Stimulated activated naive CD4-positive, alpha-beta T cell (primary cell): ENCODE data around the gene MCRS1.
"Not testable (repeated sequence)": the region's sequence is repeated elsewhere in the genome, so short reads cannot be mapped to it uniquely, and the experiment has no call there.

Experiments
- DNase-seq, 6 experiments: peaks; one replicate each; lab custom pipeline; 2025; lab: John Stamatoyannopoulos, UW

MCRS1 gene, protein sequence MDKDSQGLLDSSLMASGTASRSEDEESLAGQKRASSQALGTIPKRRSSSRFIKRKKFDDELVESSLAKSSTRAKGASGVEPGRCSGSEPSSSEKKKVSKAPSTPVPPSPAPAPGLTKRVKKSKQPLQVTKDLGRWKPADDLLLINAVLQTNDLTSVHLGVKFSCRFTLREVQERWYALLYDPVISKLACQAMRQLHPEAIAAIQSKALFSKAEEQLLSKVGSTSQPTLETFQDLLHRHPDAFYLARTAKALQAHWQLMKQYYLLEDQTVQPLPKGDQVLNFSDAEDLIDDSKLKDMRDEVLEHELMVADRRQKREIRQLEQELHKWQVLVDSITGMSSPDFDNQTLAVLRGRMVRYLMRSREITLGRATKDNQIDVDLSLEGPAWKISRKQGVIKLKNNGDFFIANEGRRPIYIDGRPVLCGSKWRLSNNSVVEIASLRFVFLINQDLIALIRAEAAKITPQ

GRCh38 chr12:49567611-49568441 lies at the start of gene MCRS1:
MCRS1 (minus strand) TSS chr12:49568142; CDS start chr12:49566731, 1,411 bp downstream.
- DNase-seq = peak; percentile 85 to 99 (median 89)

- no peak for DNase-seq
These were observed 48.7 kb upstream of the MCRS1 start for GRCh38 chr12:49616533-49617219.

GRCh38 chr12:49615725-49616124 lies 47.8 kb upstream of the MCRS1 start:
- no peak for DNase-seq

- no peak for DNase-seq
These were observed 44.3 kb upstream of the MCRS1 start for GRCh38 chr12:49612210-49612609.

DNA sequence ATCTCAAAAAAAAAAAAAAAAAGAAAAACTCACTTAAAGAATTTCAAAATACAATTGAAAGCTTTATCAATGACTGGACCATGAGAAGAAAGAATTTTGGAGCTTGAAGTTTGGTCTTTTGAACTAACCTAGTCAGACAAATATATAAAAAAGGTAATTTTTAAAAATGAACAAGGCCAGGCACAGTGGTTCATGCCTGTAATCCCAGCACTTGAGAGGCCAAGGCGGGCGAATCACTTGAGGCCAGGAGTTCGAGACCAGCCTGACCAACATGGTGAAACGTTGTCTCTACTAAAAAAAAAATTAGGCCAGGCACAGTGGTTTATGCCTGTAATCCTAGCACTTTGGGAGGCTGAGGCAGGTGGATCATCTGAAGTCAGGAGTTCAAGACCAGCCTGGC lies 42.8 kb upstream of the MCRS1 start:
- DNase-seq = not testable (repeated sequence)

- DNase-seq = no peak
These were observed 41.9 kb upstream of the MCRS1 start for GRCh38 chr12:49609875-49610154.

DNA sequence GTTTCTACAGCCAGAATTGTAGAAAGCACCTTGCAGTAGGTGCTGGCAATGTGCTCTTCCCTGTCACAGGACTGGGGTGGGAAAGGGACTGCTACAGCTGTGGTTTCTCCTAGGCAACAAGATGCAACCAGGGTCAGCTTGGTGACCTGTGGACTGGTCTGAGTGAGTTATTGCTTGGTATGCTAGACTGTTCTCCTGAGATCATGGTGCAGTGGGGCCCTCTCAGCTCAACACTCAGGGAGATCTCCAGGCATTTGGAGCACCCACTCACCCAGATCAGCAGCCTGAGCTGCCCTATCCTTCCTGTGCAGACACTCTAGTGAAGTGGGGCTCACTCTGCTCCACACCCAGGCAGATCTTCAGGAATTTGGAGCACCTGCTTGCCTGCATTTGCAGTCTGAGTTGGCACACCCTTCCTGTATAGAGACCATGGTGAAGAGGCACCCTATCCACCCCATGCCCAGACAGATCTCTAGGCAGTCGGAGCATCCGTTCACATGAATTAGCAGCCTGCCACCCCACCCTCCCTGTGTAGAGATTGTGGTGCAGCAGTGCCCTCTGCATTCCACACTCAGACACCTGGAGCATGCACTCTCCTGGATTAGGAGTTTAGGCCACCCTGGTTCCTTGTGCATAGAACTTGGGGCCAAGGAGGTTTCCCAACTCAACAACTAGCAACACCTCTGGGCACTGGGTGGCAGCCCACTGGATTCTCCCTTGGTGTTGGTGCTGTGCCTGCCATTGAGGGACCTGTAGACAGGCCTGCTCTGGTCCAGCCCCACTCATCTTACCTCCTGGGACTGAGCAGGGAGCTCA lies 41.3 kb upstream of the MCRS1 start:
- no peak for DNase-seq

DNA sequence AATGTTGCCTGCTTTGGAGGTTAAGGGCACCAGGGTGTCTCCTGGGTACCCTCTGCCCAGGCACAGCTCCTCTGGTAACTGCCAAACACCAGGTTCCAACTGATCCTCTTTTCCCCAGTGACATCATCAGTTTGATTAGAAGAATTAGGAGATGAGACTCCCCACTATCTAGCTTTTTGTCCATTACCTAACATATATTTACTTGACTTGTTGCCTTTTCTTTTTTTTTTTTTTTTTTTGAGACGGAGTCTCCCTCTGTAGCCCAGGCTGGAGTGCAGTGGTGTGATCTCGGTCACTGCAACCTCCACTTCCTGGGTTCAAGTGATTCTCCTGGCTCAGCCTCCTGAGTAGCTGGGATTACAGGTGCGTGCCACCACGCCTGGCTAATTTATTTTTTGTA lies 37.6 kb upstream of the MCRS1 start, which contains the start of gene FAM186B:
Gene FAM186B, minus strand, starts transcription at position 101 of the 400 bp plus-strand sequence. CDS start 162 bp downstream, outside the sequence.
- DNase-seq = not testable (repeated sequence)

DNA sequence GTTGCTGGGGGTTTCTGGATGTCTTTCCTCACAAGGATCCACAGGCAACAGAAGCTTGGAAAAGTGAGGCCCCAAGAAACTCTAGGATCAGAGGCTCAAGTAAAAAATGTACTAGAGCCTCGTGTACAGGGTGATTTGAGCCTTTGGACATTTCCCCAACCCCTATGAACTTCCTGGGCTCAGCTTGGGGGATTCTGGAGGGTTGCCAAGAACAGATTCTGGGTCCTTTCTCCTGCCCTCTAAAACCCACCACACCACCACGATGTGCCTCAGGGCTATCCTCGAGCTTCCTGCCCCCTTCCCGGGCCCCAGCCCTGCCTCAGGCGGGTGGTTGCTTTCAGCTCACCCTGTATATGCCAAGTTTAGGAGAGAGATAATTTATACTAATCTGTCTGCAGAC lies 36.9 kb upstream of the MCRS1 start:
- DNase-seq = no peak

- DNase-seq = no peak
These were observed 35.8 kb upstream of the MCRS1 start for GRCh38 chr12:49603721-49604120.

GRCh38 chr12:49599961-49600360 lies 32.0 kb upstream of the MCRS1 start:
- DNase-seq = no peak

- DNase-seq = no peak
These were observed 30.6 kb upstream of the MCRS1 start for GRCh38 chr12:49598527-49598926.

DNA sequence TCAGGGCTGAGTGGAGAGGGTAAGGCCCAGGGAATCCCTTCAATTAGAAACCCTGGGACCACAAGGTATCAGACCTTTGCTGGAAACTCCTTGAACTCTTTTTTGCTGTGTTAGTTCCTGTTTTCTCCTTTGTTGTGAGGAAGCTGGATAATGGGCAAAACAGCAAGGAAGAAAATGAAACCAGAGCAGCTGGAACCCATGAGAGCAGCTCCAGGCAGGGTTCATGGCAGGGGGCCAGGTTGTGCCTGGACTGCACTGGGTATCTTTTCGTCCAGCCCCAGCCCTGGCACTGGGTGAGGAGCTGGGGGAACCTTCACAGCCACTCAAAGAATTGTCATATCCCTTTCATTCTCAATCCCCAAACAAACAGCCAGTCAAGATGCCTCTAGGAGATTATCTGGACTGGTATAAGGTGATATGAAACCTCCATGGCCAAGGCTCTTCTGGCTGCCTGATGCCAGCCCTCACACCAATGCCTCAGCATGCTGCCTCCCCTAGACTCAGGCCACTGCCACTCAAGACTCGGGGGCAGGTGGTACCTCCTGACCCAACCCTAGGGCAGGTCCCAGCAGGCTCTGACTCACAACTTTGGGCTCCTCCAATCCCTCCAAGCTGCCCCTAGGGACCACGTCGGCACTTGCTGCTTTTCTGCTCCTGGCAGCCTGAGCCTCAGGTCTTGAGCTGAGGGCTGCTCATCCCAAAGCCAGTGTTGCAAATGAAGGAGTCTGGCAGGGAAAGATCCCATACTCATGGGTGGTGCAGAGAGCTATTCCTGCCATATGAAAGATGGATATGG lies 21.0 kb upstream of the MCRS1 start:
- no peak for DNase-seq

DNA sequence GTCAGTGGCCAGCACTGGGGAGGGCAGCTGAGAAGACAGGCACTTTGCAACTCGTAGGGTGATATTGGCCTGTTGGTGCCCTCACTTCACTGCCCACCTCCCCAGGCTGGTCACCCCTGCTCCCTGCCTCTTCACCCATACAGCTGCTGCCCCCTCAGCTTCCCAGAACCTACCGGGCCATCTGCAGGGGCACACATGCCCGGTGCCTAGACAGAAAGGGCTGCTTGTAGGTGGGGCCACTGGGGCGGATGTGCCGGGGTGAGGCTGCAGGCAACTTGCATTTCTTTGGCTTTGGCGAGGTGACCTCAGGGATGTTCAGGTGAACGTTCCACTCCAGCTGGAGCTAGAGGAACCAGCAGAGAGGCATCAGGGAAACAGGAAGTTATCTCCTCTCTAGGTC lies 20.3 kb upstream of the MCRS1 start:
- no peak for DNase-seq

DNA sequence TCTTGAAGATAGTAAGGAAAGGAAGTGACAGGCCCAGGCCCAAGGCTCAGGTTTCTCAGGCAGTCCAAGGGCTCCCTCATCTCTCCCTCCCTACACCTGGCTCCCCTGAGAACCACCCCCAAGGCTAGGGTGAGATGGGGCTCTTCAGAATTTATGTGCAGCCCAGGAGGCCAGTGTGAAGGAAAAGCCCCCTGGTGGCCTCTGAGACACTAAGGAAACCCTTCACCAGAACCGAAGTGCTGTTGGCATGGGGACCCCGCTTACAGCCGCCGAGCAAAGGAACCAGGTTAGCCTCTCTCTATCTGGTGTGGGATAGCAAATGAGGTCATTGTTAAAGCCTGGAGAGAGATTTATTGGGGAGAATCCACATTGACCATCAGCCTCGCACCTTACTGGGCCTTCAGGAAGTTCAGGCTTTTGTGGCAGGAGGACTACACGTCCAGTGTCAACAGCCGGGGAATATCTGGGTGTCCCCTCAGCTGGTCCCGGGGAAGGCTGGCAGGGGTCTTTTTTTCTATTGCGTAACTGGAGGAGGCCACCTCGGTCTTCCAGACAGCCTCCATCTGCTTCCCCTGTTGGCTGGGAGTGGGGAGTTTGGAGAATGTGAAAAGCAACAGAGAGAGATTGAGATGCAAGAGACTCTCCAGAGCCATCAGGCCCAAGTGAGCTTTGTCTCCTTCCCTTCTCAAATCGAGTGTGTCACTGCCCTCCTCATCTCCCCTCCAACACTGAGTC lies 19.4 kb upstream of the MCRS1 start:
- no peak for DNase-seq

- no peak for DNase-seq
These were observed 17.8 kb upstream of the MCRS1 start for GRCh38 chr12:49585477-49586459.

DNA sequence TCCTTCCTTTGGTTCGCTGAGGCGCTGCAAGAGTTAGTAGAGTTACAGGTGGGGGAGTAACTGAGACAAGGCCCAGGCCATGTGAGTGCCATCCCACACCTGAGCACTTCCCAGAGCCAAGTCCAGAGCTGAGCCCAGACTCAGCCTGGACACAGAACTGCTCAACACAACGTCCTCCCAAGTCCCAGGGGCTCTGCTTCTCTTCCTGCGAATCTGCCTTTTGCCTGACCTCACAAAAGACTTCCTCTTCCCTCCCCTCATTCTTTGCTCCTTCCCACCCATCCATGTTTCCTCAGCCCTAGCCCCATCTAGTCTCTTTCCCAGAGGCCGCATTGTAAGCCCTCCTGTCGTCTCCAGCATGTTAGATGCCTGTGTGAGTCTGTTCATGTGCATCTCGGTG lies 16.6 kb upstream of the MCRS1 start:
- DNase-seq = no peak

GRCh38 chr12:49583366-49584094 lies 15.6 kb upstream of the MCRS1 start:
- no peak for DNase-seq
